HG03521 (cell line): ENCODE results near the gene PTPRN2.

Experiments used
- ATAC-seq: cut with Tn5 transposase; IDR thresholded peaks from one replicate; pipeline ENCODE4 v1.9.1; 2021; ENCODE audit warnings: mild to moderate bottlenecking, moderate library complexity; ENCODE audit not compliant: unreplicated experiment

The PTPRN2 gene

GRCh38 chr7:158249692-158250091, 337.9 kb downstream of the PTPRN2 start:
- no peak for ATAC-seq

GRCh38 chr7:158248816-158249215, 338.8 kb downstream of the PTPRN2 start:
- no peak for ATAC-seq

GRCh38 chr7:158247758-158248487, 339.7 kb downstream of the PTPRN2 start:
- no peak for ATAC-seq

- no peak for ATAC-seq
Observed at GRCh38 chr7:158246960-158247673, 340.5 kb downstream of the PTPRN2 start.

- no peak for ATAC-seq
Observed at GRCh38 chr7:158246272-158246959, 341.2 kb downstream of the PTPRN2 start.

- ATAC-seq: no peak
Observed at GRCh38 chr7:158245724-158246041, 341.9 kb downstream of the PTPRN2 start.

- ATAC-seq: no peak
Observed at GRCh38 chr7:158244873-158245723, 342.5 kb downstream of the PTPRN2 start.

GRCh38 chr7:158244430-158244829, 343.2 kb downstream of the PTPRN2 start:
- no peak for ATAC-seq

GRCh38 chr7:158241919-158242318, 345.7 kb downstream of the PTPRN2 start:
- no peak for ATAC-seq

GRCh38 chr7:158240801-158241200, 346.8 kb downstream of the PTPRN2 start:
- ATAC-seq: no peak

- no peak for ATAC-seq
Observed at GRCh38 chr7:158239290-158239981, 348.2 kb downstream of the PTPRN2 start.

GRCh38 chr7:158238616-158239289, 348.9 kb downstream of the PTPRN2 start:
- no peak for ATAC-seq

GRCh38 chr7:158237672-158238335, 349.8 kb downstream of the PTPRN2 start:
- ATAC-seq: no peak

- no peak for ATAC-seq
Observed at GRCh38 chr7:158236400-158236799, 351.2 kb downstream of the PTPRN2 start.

- ATAC-seq: no peak
Observed at GRCh38 chr7:158235862-158236261, 351.8 kb downstream of the PTPRN2 start.

GRCh38 chr7:158229945-158230344, 357.7 kb downstream of the PTPRN2 start:
- ATAC-seq: no peak

GRCh38 chr7:158228986-158229385, 358.6 kb downstream of the PTPRN2 start:
- ATAC-seq: no peak

- ATAC-seq: no peak
Observed at GRCh38 chr7:158228131-158228530, 359.5 kb downstream of the PTPRN2 start.

- ATAC-seq: no peak
Observed at GRCh38 chr7:158227258-158227984, 360.2 kb downstream of the PTPRN2 start.
